Measurements from ENCODE around the gene RNU6-8.

GRCh38 chr14:32244404-32244803, 41.3 kb upstream of the RNU6-8 start:
- TF ChIP-seq, protein P1, sequence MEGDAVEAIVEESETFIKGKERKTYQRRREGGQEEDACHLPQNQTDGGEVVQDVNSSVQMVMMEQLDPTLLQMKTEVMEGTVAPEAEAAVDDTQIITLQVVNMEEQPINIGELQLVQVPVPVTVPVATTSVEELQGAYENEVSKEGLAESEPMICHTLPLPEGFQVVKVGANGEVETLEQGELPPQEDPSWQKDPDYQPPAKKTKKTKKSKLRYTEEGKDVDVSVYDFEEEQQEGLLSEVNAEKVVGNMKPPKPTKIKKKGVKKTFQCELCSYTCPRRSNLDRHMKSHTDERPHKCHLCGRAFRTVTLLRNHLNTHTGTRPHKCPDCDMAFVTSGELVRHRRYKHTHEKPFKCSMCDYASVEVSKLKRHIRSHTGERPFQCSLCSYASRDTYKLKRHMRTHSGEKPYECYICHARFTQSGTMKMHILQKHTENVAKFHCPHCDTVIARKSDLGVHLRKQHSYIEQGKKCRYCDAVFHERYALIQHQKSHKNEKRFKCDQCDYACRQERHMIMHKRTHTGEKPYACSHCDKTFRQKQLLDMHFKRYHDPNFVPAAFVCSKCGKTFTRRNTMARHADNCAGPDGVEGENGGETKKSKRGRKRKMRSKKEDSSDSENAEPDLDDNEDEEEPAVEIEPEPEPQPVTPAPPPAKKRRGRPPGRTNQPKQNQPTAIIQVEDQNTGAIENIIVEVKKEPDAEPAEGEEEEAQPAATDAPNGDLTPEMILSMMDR (IDR thresholded peaks at IDR 0.05): peak; percentile 27; the same call in 2 of the 3 replicates
- TF ChIP-seq ZFP36 (IDR thresholded peaks at IDR 0.05; ENCODE audit: borderline replicate concordance, partially characterized antibody) (no peak), KDM1A (IDR thresholded peaks at IDR 0.05; ENCODE audit: low read depth) (no peak), POLR2A (IDR thresholded peaks at IDR 0.05; ENCODE audit: low read length) (no peak), NR3C1 (IDR thresholded peaks at IDR 0.05) (no peak)

Measured in A549 (cell line).